Measurements from ENCODE around the gene TMEM120B.
A peak's percentile ranks its signal among the peaks of the same experiment; 100 is the strongest.

The TMEM120B gene

GRCh38 chr12:121810833-121811433, 98.4 kb downstream of the TMEM120B start:
- H3K4me3 ChIP-seq (replicated peaks; ENCODE audit: low read depth, low read length) = peak overlapping the region; percentile 54
- H3K36me3 ChIP-seq (ENCODE audit: control insufficient read depth, insufficient read depth, low read length) = peaks cover 27% of the 10 kb centered on the region
- TF ChIP-seq, protein P1, sequence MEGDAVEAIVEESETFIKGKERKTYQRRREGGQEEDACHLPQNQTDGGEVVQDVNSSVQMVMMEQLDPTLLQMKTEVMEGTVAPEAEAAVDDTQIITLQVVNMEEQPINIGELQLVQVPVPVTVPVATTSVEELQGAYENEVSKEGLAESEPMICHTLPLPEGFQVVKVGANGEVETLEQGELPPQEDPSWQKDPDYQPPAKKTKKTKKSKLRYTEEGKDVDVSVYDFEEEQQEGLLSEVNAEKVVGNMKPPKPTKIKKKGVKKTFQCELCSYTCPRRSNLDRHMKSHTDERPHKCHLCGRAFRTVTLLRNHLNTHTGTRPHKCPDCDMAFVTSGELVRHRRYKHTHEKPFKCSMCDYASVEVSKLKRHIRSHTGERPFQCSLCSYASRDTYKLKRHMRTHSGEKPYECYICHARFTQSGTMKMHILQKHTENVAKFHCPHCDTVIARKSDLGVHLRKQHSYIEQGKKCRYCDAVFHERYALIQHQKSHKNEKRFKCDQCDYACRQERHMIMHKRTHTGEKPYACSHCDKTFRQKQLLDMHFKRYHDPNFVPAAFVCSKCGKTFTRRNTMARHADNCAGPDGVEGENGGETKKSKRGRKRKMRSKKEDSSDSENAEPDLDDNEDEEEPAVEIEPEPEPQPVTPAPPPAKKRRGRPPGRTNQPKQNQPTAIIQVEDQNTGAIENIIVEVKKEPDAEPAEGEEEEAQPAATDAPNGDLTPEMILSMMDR (IDR thresholded peaks at IDR 0.05; ENCODE audit: insufficient read depth, low read length, poor library complexity, severe bottlenecking) = no peak

GRCh38 chr12:121811434-121812319, 99.1 kb downstream of the TMEM120B start:
- TF ChIP-seq, protein P1 (IDR thresholded peaks at IDR 0.05; ENCODE audit: insufficient read depth, low read length, poor library complexity, severe bottlenecking) = peak; percentile 50
- H3K36me3 ChIP-seq (ENCODE audit: control insufficient read depth, insufficient read depth, low read length) = peaks cover 30% of the 10 kb centered on the region
- H3K27me3 ChIP-seq (replicated peaks; ENCODE audit: control insufficient read depth, insufficient read depth, low read length) = no peaks in the 10 kb centered on the region
- peak overlapping the region; percentile 54 for H3K4me3 ChIP-seq (replicated peaks; ENCODE audit: low read depth, low read length)
- peak; percentile 76 for DNase-seq (ENCODE audit: extremely low read depth, insufficient read length)

More at GRCh38 chr12:121810833-121811433, 98.4 kb downstream of the TMEM120B start:
- DNase-seq (ENCODE audit: extremely low read depth, insufficient read length) = no peak
- H3K27me3 ChIP-seq (replicated peaks; ENCODE audit: control insufficient read depth, insufficient read depth, low read length) = no peaks in the 10 kb centered on the region

DNA sequence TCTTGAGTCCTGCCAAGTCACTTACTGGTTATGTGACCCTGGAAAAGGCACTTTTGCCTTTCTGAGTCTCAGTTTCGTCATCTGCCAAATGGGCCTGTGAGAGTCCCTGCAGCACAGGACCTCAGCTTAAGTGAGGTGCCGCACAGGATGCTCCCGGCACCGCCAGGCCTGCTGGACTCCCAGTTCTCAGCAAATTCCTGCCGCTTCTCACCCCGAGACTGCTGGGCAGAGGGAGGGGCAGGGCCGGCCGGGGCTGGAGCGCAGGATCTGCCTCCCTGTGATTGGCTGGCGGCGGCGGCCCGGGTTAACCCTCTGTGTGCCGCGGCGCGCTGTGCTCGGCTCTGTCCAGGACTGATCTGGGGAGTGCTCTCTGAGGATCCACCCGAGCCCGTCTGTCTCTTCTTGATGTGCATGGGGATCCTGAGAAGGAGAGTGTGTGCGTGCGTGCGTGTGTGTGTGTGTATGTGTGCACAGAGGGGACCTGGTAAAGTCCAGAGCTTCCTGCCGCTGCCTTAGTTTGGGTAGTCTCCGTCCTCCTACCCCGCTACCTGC, 99.8 kb downstream of the TMEM120B start:
- H3K4me3 ChIP-seq (replicated peaks; ENCODE audit: low read depth, low read length) = peak overlapping the region; percentile 54

DNA sequence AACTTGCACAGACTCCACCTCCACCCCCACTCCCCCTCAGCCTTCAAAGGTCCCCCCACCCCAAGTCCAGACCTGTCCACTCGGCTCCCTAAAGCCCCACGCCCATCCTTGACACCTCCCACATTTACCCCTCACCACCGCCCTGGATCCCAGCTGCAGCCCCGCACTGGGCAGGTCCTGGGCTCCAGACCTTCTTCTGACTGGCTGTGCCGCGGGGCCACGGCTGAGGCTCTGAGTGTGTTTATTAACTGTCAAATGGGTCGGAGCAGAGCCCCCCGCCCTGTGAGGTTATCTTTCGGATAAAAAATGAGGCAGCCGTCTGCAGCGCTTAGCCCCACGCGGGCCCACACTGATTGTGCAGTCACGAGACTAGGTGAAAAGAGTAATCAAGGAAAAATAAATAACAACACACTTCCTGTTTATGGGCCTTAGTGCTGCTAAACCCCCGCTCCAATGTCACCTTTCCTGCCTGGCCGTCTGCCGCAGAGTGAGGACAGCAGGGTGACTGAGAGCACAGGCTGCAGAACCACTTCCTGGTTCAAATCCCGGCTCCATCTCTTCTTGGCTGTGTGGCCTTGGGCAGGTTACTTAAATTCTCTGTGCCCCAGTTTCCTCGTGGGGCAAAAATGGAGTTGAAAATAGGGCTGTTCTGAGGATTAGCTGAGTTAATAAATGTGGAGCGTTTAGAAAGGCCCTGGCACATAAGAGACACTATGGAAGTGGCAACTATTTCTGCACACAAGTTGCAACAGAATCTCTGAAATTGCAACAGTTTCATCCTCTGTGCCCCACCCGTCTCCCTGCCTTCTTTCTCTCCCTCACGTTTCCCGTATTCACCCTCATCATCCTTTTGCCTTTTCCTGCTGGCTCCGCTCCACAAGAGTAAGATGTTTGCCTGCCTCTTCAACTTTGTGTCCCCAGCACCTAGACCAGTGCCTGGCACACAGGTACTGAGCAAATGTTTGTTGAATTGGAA, 100.7 kb downstream of the TMEM120B start:
- no peak for DNase-seq (ENCODE audit: extremely low read depth, insufficient read length)
- TF ChIP-seq, protein P1 (IDR thresholded peaks at IDR 0.05; ENCODE audit: insufficient read depth, low read length, poor library complexity, severe bottlenecking) = no peak
- Histone ChIP-seq H3K4me3 (replicated peaks; ENCODE audit: low read depth, low read length) (no peak overlapping the region), H3K36me3 (ENCODE audit: control insufficient read depth, insufficient read depth, low read length) (peaks cover 36% of the 10 kb centered on the region), H3K27me3 (replicated peaks; ENCODE audit: control insufficient read depth, insufficient read depth, low read length) (no peaks in the 10 kb centered on the region)

More for the DNA sequence above, 99.8 kb downstream of the TMEM120B start:
- Histone ChIP-seq H3K27me3 (replicated peaks; ENCODE audit: control insufficient read depth, insufficient read depth, low read length) (no peaks in the 10 kb centered on the region), H3K36me3 (ENCODE audit: control insufficient read depth, insufficient read depth, low read length) (peaks cover 34% of the 10 kb centered on the region)
- DNase-seq (ENCODE audit: extremely low read depth, insufficient read length) = no peak
- TF ChIP-seq, protein P1 (IDR thresholded peaks at IDR 0.05; ENCODE audit: insufficient read depth, low read length, poor library complexity, severe bottlenecking) = no peak

GRCh38 chr12:121813951-121814350, 101.4 kb downstream of the TMEM120B start:
- DNase-seq (ENCODE audit: extremely low read depth, insufficient read length) = no peak
- Histone ChIP-seq H3K4me3 (replicated peaks; ENCODE audit: low read depth, low read length) (no peak overlapping the region), H3K27me3 (replicated peaks; ENCODE audit: control insufficient read depth, insufficient read depth, low read length) (no peaks in the 10 kb centered on the region), H3K36me3 (ENCODE audit: control insufficient read depth, insufficient read depth, low read length) (peaks cover 34% of the 10 kb centered on the region)
- TF ChIP-seq, protein P1 (IDR thresholded peaks at IDR 0.05; ENCODE audit: insufficient read depth, low read length, poor library complexity, severe bottlenecking) = no peak
